ENCODE results near the gene KRTCAP3.
"Not testable (repeated sequence)": the region's sequence is repeated elsewhere in the genome, so short reads cannot be mapped to it uniquely, and the experiment has no call there.

KRTCAP3 gene, protein sequence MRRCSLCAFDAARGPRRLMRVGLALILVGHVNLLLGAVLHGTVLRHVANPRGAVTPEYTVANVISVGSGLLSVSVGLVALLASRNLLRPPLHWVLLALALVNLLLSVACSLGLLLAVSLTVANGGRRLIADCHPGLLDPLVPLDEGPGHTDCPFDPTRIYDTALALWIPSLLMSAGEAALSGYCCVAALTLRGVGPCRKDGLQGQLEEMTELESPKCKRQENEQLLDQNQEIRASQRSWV

GRCh38 chr2:27441958-27442919 lies at the start of gene KRTCAP3:
Gene KRTCAP3, plus strand, starts transcription at chr2:27442381. Its CDS starts 32 bp downstream, at chr2:27442413.
- peak; percentile 79 for DNase-seq

DNA sequence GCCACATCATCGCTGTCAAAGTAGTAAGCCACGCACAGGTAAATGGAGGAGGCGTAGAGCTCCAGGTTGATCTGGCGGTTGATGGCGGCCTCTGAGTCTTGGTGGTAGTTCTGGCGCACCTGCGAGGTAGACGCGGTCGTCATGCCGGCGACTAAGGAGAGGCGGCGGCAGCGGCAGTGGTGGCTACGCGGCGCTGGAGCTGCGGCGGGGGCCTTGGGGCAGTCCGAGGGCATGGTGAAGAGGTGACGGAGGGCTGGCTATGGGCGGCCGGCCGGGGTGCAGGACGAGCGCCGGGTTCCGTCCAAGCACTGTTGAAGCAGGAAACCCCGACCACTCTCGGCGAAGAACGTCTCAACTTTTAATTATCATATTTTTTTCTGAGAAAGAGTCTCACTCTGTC lies 49.0 kb upstream of the KRTCAP3 start:
- no peak for DNase-seq

- no peak for DNase-seq
Observed at GRCh38 chr2:27398962-27399361, 43.2 kb upstream of the KRTCAP3 start.

- DNase-seq, result no peak
Observed at GRCh38 chr2:27400348-27401135, 41.6 kb upstream of the KRTCAP3 start.

GRCh38 chr2:27407798-27408491 lies 34.2 kb upstream of the KRTCAP3 start:
- DNase-seq, result peak; percentile 4

DNA sequence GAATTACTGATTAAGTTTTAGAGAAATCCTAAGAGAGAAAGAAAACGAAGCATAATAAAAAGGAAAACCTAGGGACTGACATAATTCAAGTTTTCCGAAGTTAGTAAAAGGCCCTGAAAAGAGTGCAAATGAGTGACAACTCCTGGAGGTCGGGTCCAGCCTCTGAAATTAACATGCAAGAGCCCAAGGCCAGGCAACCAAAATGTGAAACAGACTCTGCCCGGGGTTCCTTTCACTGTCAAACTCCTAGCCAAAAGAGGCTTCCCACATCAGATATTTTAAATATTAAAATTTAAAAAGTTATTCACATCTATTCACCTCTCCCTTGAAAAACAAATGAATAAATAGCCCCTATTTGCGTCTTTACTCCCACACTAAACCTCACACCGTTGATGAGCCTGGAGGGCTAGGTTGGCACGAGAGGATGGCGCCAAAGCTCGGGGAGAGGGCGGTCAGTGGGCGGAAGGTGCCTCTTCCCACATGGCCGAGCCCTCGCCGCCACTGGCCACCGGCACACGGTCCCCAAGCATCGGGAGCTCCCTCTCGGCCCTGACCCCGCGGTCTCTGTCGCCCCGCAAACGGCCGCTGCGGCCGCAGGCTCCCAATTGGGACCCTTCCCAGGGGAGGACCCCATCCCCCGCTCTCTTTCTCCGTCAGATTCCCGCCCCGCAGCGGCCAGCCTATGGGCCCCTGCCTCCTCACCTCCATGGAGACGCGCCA lies 33.4 kb upstream of the KRTCAP3 start:
- DNase-seq, result no peak

- peak; percentile 93 for DNase-seq
Observed at GRCh38 chr2:27409321-27410073, 32.7 kb upstream of the KRTCAP3 start, which contains the start of gene PPM1G. Gene PPM1G, minus strand, starts transcription at chr2:27409591. Its CDS starts 169 bp downstream, at chr2:27409422.

DNA sequence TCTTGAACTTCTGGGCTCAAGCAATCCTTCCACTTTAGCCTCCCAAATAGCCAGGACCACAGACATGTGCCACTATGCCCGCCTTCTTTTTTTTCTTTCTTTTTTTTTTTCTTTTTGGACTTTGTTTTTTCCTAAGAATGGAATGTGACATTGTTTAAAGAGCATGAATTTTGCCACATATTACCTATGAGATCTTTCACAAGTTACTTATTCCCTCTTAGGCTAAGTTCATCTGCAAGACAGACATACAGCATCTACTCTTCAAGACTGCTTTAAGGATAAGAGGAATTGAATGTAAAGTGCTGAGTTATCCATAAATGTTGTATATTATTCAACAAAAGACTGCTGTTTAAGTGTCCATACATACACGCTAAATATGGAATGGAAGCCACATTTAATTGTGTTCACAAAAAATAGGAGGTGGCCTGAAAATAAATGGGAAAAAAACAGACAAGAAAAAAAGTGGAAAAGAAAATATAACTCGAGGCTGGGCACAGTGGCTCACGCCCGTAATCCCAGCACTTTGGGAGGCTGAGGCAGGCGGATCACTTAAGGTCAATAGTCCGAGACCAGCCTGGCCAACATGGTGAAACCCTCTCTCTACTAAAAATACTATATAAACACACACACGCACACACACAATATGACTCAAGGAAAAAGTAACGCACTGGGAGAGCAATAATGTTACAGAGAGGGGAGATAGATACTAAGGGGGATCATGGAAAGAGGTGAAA lies 29.6 kb upstream of the KRTCAP3 start:
- no peak for DNase-seq

- no peak for DNase-seq
Observed at GRCh38 chr2:27416151-27416550, 26.0 kb upstream of the KRTCAP3 start.

GRCh38 chr2:27420996-27421395 lies 21.2 kb upstream of the KRTCAP3 start:
- DNase-seq, result no peak

GRCh38 chr2:27421660-27422250 lies 20.4 kb upstream of the KRTCAP3 start:
- DNase-seq, result no peak

DNA sequence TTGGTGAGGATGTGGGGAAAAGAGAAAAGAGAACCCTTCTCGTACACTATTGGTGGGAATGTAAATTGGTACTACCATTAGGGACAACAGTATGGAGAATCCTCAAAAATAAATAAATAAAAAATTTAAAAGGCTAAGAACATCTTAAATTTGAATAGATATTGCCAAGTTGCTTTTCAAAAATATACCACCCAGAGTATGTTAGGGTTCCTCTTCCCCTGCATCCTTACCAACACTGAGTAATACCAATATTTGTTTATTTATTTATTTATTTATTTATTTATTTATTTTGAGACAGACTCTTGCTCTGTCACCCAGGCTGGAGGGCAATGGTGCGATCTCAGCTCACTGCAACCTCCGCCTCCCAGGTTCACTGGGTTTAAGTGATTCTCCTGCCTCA lies 19.2 kb upstream of the KRTCAP3 start:
- no peak for DNase-seq

DNA sequence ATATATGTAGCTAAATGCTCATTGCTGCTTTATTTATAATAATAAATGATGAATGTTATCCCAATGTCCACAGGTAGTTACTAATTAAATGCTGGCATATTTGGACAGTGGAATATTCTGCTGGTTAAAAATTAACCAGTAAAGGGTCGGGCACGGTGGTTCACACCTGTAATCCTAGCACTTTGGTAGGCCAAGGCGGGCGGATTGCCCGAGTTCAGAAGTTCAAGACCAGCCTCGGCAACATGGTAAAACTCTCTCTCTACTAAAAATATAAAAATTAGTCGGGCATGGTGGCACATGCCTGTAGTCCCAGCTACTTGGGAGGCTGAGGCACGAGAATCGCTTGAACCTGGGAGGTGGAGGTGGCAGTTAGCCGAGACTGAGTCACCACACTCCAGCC lies 17.1 kb upstream of the KRTCAP3 start:
- not testable (repeated sequence) for DNase-seq

- no peak for DNase-seq
Observed at GRCh38 chr2:27427863-27428212, 14.3 kb upstream of the KRTCAP3 start.

DNA sequence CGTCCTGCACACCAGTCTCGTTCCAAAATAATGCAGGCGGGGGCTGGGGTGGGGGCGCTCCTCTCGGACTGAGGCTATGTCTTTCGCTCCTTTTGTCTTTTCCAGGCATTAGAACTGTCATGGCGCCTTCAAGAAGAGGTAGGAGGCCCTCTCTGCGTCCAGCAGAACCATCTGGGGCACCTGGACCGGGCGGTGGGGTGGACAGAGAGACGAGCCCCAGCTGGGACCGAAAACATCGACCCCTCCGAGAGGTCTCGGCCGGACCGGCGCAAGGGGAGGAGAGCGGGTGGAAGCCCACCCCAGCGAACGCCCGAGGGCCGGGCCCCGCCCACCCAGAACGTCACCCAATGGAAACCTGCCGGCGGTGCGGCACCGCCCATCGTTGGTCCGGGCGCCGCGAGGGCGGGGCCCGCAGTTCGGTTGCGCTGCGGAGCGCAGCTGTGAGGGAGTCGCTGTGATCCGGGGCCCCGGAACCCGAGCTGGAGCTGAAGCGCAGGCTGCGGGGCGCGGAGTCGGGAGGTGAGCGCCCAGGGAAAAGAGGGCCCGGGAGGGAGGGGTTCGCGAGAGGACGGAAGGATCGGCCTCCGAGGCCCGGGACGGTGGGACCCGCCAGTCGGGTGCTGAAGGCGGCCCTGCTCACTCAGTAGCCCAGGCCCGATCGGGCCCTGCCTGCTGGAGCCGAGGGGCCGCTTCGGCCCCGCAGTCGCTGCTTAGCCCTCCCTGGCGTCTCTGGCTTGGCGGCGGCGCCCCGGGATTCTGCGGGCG lies 13.8 kb upstream of the KRTCAP3 start, which contains the start of gene NRBP1:
NRBP1 (plus strand) TSS at position 419 of the 765 bp plus-strand sequence. CDS start 4,643 bp downstream, outside the sequence.
- peak; percentile 74 for DNase-seq

DNA sequence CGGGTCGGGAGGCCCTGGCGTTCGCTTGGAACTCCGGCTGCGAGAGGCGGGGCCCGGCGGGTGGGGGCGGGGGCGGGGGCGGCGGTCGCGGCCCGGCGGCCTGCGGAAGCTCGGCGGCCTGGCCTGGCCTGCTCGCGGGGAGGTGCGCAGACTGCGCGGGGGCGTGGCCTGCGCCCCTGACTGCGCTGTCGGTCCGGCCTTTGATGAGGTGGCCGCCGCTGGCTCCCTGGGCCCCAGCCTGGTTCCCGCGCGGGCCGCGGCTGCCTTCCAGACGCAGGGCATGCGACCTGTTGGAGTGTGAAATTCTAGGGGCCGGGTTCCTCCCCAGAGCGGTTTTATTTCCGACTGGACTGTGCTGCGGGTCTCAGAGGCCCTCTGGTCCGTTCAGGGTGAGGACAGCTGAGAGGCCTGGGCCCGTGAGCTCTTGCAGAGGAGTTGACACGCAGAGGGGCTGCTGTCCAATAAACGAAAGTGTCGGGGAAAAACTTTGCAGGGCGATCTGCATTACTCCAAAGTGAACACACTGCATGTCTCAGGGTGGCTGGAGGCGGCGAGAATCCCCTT lies 13.1 kb upstream of the KRTCAP3 start:
- DNase-seq, result peak; percentile 72

- DNase-seq, result no peak
Observed at GRCh38 chr2:27431395-27431794, 10.8 kb upstream of the KRTCAP3 start.

GRCh38 chr2:27435628-27436027 lies 6.6 kb upstream of the KRTCAP3 start:
- DNase-seq, result no peak

Data from NCI-H510A (cell line).